ENCODE data around the gene AGK. TPM values are rescaled to one million over a fixed set of nuclear protein-coding genes. Genes with fewer than 3 reads are reported as not detected.

The AGK gene
- total RNA-seq, 1 experiment from 2014 or later = 43.2 TPM

GRCh38 chr7:141704741-141705140, 153.5 kb downstream of the AGK start:
- DNase-seq (ENCODE audit: low spot score) = no peak

Other genes with a start within 250 kb of the AGK start
- 6.1 and 7.8 TPM in 2 replicates for gene DENND11, start 150.8 kb downstream of the AGK start, total RNA-seq (2014; rRNA removed; shearing (Covaris generic))
- not detected in 2 replicates for gene WEE2, start 156.9 kb downstream of the AGK start, total RNA-seq (2014; rRNA removed; shearing (Covaris generic))
- gene SSBP1, start 186.9 kb downstream of the AGK start, total RNA-seq (2014; rRNA removed; shearing (Covaris generic)) = 516 and 551 TPM in 2 replicates
- gene TAS2R3, start 212.7 kb downstream of the AGK start, total RNA-seq (2014; rRNA removed; shearing (Covaris generic)) = 0.08 TPM in 1 of 2 replicates, not detected in the other
- not detected in 2 replicates for gene TAS2R4, start 225.3 kb downstream of the AGK start, total RNA-seq (2014; rRNA removed; shearing (Covaris generic))
- gene TAS2R5, start 238.8 kb downstream of the AGK start, total RNA-seq (2014; rRNA removed; shearing (Covaris generic)) = not detected in 2 replicates